SIG-M5 treated with dmso at 0.1 percent for 504 hours (cell line): ENCODE data around the gene PNP.
"Not testable (repeated sequence)": the region's sequence is repeated elsewhere in the genome, so short reads cannot be mapped to it uniquely, and the experiment has no call there.

Source experiments
- DNase-seq: peaks from one replicate; lab custom pipeline; 2025; ENCODE audit not compliant: unreplicated experiment; lab: John Stamatoyannopoulos, UW

Gene PNP

GRCh38 chr14:20469242-20469889 lies at the start of gene PNP:
Gene PNP, plus strand, starts transcription at chr14:20469406. Its CDS starts 119 bp downstream, at chr14:20469525.
- DNase-seq, result peak; percentile 90

DNA sequence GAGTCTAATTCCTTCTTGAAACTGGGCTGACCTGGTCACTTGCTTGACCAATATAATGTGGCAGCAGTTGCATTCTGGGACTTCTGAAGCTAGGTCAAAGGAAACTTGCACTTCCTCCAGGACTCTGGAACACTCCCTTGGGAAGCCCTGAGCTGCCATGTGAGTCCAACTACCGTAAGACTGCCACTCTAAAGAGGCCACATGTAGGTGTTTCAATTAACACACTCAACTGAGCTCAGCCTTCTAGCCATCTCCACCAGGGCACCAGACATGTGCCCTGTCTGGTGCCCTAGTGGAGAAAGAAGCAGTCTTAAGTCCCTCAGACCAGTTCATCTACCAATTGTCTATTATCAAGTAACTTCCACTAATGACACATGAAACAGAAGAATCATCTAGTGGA lies 49.8 kb upstream of the PNP start:
- DNase-seq, result no peak

- DNase-seq, result no peak
Measured at GRCh38 chr14:20421267-20421666, 47.9 kb upstream of the PNP start.

DNA sequence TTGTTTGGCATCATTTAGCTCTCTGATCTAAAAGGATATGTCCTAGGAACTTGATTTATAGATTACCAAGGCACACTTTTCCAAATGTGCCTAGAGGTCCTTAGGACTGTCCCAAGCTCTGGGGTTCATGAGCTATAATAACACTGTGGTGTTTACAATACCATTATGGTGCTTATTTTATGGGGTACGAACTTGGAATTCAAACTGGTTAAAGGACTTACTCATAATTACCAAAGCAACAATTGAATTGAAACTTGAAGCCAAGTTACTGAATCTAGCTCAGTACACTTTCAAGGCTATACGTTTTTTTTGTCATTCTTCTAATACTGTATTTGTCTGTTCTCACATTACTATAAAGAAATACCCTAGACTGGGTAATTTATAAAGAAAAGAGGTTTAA lies 46.3 kb upstream of the PNP start:
- DNase-seq, result no peak

GRCh38 chr14:20424851-20425250 lies 44.4 kb upstream of the PNP start:
- no peak for DNase-seq

DNA sequence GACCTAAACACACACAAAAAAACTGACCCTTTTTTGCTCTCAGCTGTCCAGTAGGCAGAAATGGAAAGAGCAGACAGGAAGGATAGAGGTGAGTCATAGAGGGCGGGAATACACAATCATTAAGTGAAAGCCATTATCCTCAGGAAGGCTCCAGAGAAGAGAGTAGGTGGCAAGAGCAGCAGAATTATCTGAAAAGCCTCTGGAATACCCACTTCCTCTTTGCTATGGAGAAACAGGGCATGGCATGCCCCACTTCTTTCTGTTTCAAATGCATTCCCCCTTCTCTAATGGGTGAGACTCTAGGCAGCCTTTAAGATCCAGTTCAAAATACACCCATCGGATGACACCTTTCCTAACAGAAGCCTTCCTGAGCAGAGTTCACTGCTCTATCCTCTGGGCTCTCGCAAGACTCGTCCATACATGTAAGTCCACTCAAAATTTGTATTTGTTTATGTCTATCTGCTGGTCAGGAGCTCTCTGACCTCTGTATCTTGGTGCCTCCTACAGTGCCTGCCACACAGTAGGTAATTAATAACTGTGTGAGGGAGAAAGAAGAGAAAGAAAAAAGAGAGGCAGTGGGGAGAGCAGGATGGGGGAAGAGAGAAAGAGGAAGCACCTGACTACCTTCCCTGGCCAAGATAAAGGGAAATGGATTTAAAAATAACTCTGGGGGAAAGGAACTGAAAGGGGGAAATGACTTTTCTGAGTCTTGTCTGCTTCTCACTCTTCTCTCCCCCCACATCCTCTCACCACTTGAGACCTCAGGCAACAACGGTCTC lies 41.8 kb upstream of the PNP start:
- peak; percentile 95 for DNase-seq

DNA sequence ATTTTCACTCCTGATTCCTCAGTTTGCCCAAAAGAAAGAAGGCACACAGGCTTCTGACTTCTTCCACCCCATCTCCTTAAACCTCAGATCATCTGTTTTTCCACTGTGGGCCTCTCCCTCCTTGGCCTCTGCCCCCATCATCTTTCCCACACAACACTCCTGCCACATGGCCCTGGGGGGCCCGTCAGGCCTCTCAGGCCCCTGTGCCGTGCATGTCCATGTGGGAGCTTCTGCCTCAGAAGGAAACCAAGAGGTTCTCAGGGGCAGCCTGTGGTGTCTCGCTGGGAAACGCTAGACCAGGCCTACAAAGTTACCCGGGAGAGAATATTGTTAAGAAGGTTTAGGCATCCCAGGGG lies 41.2 kb upstream of the PNP start:
- no peak for DNase-seq

- peak; percentile 20 for DNase-seq
Measured at GRCh38 chr14:20428802-20429201, 40.4 kb upstream of the PNP start.

DNA sequence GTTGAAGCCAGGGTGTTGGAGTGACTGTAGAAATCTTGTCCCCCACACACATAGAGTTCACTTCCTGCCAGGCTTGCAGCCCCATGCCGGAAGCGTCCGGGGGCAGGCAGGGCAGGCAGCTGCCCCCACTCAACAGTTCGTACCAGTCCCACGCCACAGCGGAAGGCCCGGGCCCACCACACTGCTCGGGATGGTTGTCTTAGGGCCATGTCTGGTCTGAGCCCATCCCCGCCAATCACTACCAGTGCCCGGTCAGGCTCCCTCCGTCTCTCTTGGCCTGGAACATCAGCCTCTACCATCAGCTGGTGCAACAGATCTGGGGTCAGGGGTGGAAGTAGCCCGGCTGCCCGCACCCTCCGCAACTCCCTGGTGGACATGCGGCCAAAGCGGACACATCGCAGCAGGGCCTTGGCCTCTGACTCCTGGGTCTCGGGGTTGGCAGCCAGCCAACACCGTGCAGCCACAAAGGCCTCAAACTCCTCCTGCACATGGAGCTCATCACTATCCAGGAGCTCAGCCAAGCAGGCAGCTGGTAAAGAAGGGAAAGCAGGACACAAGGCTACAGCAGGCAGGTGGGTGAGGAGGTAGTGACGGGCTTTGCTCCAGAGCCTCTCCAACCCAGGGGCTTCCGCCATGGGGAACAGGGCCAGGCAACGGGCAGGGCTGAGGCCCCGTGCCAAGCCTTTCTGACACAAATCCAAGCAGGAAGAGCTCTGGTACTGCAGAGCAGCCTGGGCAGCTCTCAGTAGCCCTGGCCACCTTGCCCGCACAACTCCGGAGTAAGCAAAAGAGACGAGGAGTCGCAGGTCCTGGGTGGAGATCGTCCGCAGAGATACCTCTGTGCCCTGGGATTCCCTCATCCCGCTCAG lies 39.2 kb upstream of the PNP start:
- no peak for DNase-seq

DNA sequence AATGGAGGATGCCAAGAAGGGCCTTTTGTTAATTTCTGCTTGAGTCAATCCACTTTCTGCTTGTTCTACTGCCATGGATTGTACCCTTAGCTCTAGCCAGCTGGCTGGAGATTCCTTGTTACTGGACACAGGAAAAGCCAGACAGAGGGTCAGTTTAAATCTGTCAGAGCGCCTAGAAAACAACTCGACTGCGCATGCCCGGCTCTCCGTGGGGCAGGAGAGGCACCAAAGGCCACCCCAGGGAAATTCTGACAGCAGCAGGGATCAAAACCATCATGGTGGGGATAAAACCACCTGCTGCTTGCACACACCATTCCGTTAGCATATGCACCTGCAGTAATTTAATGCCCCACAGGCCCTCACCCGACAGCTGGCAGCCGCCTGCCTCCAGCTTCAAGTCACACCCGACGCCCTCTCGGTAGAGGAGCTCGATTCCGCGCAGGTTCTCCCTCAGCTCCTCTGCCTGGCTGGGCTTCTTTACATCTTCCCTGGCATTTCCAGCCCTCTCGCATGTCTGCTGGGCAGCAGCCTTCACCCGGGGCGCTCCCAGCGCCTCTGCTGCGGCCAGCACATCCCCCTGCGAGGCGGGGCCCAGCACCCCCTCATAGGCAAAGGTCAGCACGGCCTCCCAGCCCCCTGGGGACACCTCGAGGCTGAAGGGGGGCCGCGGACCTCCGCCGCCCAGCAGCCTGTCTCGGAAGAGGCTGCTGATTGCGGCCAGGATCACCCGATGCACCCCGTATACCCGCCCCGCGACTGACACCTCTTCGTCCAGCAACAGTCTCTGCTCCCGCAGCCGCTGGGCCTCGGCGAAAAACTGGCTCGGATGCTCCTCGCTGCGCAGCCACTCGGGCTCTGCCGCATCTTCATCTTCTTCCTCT lies 34.3 kb upstream of the PNP start:
- DNase-seq, result no peak

- no peak for DNase-seq
Measured at GRCh38 chr14:20435582-20436362, 33.4 kb upstream of the PNP start, which contains the start of gene KLHL33. Gene KLHL33, minus strand, starts transcription at chr14:20436166. Its CDS starts 355 bp downstream, at chr14:20435811.

DNA sequence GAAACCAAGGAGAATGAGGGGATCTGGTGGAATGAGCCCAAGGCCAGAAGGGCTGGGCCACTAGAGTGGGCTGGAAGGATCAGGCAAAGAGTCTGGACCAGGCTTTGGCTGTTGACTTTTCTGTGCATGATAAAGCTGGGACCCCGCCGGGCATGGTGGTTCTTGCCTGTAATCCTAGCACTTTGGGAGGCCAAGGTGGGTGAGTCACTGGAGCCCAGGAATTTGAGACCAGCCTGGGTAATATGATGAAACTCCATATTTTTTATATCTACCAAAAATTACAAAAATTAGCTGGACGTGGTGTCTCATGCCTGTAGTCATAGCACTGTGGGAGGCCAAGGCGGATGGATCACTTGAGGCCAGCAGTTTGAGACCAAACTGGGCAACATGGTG lies 32.8 kb upstream of the PNP start:
- no peak for DNase-seq

DNA sequence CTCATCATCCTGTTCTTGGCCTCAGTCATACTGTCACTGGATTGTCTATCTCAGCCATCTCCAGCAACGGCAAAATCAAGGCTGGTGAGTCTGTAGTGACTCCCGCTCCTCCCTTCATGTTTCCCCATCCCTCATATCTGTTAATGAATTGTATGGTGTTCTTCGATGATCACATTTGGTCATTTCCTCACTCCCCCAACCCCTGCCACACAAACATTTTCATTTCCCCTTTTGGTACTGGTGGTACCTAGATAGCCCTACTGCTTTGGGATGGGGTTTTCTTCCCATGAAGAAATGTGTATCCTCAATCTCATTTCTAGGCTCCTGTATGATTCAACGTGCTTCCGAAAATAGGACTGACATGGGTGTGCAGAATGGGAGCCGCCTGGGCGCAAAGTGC lies 30.5 kb upstream of the PNP start:
- peak; percentile 37 for DNase-seq

GRCh38 chr14:20440465-20440864 lies 28.7 kb upstream of the PNP start:
- no peak for DNase-seq

GRCh38 chr14:20440882-20441281 lies 28.3 kb upstream of the PNP start:
- no peak for DNase-seq

GRCh38 chr14:20441461-20441860 lies 27.7 kb upstream of the PNP start:
- DNase-seq, result no peak

GRCh38 chr14:20443650-20444049 lies 25.6 kb upstream of the PNP start:
- not testable (repeated sequence) for DNase-seq

DNA sequence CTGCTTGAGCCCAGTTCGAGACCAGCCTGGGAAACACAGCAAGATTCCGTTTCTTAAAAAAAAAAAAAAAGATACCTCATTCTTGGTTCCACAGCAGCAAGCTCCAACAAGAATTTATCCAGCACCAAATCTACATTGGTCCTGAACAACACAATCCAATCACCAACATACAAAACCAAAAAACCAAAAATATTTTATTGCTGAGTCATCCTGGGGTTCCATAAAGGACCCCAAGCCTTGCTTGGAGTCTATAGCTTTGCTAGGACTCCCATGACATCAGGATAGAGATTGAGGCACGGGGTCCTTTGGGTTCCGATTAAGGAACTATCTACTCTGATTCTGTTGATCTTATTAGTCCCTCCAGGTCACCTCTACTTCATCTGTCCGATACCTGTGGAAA lies 22.3 kb upstream of the PNP start:
- DNase-seq, result no peak

- DNase-seq, result not testable (repeated sequence)
Measured at GRCh38 chr14:20452831-20453230, 16.4 kb upstream of the PNP start.
